HTR-8/SVneo (cell line): Measurements from ENCODE around the gene STX1B.

Experiments used
- DNase-seq: peaks from one replicate; pipeline ENCODE4 v3.0.0; 2011; ENCODE audit warnings: low spot score, mixed read lengths; ENCODE audit not compliant: insufficient read length
- FAIRE-seq: peaks from 2 replicates; lab custom pipeline; 2011; peaks lifted over from hg19 to GRCh38; lab: Jason Lieb, UNC

Gene STX1B

GRCh38 chr16:30957456-30958174 lies 52.8 kb downstream of the STX1B start, which contains the start of gene SETD1A:
TSS of gene SETD1A (plus strand) at chr16:30957754. CDS start at chr16:30958732, 978 bp downstream.
- peak; percentile 93 for DNase-seq
- peak; percentile 69 for FAIRE-seq

GRCh38 chr16:30956601-30957455 lies 53.6 kb downstream of the STX1B start:
- FAIRE-seq (peak; percentile 74), DNase-seq (peak; percentile 84)

GRCh38 chr16:30954993-30955392 lies 55.4 kb downstream of the STX1B start:
- no peak for FAIRE-seq

GRCh38 chr16:30953511-30954124 lies 56.8 kb downstream of the STX1B start:
- DNase-seq (peak; percentile 46), FAIRE-seq (peak; percentile 60)

More at GRCh38 chr16:30954993-30955392, 55.4 kb downstream of the STX1B start:
- DNase-seq = no peak

GRCh38 chr16:30953111-30953510 lies 57.3 kb downstream of the STX1B start:
- no peak for FAIRE-seq
- DNase-seq = no peak

- no peak for FAIRE-seq
These were observed 58.7 kb downstream of the STX1B start for GRCh38 chr16:30951750-30952149.

GRCh38 chr16:30951193-30951592 lies 59.2 kb downstream of the STX1B start:
- no peak for FAIRE-seq

More at GRCh38 chr16:30951750-30952149, 58.7 kb downstream of the STX1B start:
- no peak for DNase-seq

GRCh38 chr16:30950516-30951065 lies 59.8 kb downstream of the STX1B start:
- FAIRE-seq = no peak

More at GRCh38 chr16:30951193-30951592, 59.2 kb downstream of the STX1B start:
- DNase-seq = no peak

GRCh38 chr16:30949650-30950515 lies 60.6 kb downstream of the STX1B start:
- FAIRE-seq = peak; percentile 95

More at GRCh38 chr16:30950516-30951065, 59.8 kb downstream of the STX1B start:
- no peak for DNase-seq

GRCh38 chr16:30948667-30949649 lies 61.5 kb downstream of the STX1B start, which contains the start of gene ORAI3:
TSS of gene ORAI3 (plus strand) at chr16:30949068. CDS start at chr16:30949290, 222 bp downstream.
- no peak for FAIRE-seq
- peak; percentile 58 for DNase-seq

More at GRCh38 chr16:30949650-30950515, 60.6 kb downstream of the STX1B start:
- peak; percentile 86 for DNase-seq

GRCh38 chr16:30947859-30948666 lies 62.4 kb downstream of the STX1B start:
- DNase-seq (peak; percentile 93), FAIRE-seq (peak; percentile 83)

- no peak for DNase-seq
- FAIRE-seq = no peak
These were observed 62.9 kb downstream of the STX1B start for GRCh38 chr16:30947541-30947858.

- no peak for FAIRE-seq
- DNase-seq = no peak
These were observed 63.5 kb downstream of the STX1B start for GRCh38 chr16:30946671-30947540.

- DNase-seq (no peak), FAIRE-seq (no peak)
These were observed 66.1 kb downstream of the STX1B start for GRCh38 chr16:30944352-30944751.

- FAIRE-seq = no peak
These were observed 68.0 kb downstream of the STX1B start for GRCh38 chr16:30942426-30942806.

More at GRCh38 chr16:30942426-30942806, 68.0 kb downstream of the STX1B start:
- DNase-seq = no peak
